GM18861 (cell line): ENCODE results near the gene RPTOR.

Experiments used
- ATAC-seq: cut with Tn5 transposase; IDR thresholded peaks from one replicate; pipeline ENCODE4 v1.9.1; 2021; ENCODE audit not compliant: unreplicated experiment

RPTOR gene

DNA sequence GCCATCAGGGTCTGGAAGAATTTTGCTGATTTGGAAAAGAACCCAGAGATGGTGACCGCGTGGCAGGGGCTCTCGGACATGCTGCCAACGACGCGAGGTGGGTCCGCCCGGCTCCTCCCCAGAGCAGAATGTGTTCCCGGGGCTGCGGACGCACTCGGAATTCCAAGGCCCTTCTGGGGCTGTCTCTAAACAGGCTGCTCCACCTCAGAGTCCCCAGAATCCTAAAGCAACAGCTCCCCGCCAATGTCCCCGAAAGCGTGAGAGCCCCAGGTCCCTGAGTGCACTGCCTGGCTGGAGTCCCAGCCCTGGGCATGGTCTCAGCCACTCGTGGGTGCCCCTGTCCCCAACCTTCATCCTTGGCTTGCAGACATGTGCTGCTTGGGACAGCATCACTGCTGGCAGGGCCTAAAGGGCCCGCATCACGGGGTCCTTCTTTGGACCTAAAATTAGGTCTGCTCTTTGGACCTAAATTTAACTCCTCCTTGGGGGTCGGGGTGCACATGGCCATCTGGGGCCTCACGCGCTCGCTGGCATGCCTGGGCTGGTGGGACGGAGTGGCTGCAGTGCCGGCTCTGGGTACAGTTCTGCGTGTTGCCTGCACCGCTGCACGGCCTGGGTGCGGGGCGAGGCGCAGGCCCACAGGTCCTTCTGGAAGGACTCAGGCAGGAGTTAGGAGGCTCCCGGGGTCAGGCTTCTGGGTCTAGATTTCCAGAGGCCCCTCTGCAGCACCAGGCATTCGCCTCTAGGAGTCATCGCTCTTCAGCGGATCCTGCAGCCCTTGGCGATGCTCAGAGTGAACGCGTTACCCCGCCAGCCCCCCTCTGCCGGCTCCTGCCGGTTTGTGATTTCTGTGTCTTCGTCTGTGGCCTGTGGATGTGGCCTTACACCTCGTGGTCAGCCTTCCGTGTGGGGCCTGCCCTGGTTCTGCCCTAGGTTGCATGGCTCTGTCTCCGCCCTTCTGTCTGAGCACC is 405.1 kb downstream of the RPTOR start:
- ATAC-seq: no peak

DNA sequence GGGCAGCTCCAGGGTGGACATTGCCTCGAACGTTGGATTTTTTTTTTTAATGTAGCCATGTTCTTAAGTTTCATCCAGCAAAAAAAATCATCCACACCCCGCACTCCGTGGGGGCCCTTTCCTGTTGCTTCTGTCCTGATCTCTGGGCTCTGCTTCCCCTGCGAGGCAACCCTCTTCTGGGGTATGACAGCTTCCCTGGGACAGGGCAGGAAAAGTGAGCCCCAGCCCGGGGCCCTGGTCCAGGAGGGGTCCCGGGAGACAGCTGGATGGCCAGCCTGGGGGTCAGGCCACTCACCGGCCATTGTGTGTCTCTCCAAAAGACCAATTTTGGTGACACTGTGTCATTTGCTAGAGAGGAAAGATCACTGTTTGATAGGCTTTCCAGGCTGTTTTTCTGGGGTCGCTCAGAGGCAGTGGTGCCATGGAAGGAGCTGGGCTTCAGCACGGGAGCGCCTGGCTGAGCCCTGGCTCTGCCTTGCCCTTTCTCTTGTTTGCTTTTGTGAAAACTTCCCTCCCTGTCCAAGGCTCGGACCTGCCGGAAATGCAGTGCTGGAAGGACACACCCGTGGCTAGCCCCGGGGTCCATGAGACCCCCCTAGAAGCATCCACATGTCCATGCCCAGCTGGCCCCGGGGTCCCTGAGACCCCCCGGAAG is 406.0 kb downstream of the RPTOR start:
- no peak for ATAC-seq

DNA sequence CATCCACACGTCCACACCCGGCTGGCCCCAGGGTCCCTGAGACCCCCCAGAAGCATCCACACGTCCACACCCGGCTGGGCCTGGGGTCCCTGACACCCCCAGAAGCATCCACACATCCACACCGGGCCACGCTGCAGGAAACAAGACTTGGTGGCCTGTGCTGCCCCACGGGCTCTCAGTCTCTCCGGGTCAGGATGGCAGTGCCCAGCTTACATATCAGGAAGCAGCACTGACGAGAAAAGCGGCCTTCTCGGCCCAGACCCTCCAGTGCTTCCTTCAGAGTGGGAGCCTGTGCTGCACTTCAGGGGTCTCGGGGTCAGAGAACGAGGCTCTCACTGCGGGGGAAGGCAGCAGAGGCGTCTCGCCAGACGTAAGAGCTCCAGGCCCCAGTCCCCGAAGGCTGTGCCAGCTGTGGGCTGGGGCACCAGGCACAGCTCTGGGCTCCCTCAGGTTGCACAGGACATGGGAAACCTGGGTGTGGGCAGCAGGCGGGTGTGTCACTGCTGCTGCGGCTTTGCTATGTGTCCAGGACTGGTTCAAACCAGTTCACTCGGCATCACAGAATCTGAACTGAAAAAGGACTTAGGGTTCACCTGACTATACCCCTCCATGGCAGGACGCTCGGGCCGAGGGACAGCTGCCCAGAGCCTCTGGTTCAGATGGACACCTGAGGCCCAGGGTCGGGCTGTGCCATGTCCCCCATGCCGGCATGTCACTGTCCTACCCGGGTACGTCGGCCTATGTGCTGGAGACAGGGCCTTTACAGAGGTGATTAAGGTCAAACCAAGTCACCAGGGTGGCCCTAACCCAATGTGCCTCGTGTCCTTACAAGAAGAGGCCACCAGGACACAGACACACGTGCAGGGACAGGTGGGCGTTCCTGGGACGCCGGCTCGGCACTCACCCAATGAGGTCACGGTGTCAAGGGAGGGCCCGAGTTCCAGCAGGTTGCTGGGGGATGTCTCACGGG is 406.8 kb downstream of the RPTOR start:
- ATAC-seq: no peak

DNA sequence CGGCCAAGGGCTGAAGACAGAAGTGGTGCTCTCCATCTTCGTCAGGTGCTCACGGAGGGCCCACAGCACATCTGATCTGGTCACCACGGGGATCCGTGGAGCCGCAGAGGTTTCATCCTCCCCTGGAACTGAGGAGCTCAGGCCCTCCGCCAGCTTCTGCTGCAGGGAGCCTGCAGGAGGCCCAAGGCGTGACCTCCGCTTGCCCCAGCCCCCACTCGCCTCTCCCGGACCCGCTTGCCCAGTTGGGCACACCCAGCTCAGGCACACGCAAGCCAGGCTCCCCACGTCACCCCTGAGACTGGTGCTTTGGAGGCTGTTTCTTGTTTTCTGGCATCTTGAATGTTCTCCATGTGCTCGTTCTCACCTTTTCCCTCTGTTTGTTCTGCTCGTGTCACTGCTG is 407.7 kb downstream of the RPTOR start:
- no peak for ATAC-seq

DNA sequence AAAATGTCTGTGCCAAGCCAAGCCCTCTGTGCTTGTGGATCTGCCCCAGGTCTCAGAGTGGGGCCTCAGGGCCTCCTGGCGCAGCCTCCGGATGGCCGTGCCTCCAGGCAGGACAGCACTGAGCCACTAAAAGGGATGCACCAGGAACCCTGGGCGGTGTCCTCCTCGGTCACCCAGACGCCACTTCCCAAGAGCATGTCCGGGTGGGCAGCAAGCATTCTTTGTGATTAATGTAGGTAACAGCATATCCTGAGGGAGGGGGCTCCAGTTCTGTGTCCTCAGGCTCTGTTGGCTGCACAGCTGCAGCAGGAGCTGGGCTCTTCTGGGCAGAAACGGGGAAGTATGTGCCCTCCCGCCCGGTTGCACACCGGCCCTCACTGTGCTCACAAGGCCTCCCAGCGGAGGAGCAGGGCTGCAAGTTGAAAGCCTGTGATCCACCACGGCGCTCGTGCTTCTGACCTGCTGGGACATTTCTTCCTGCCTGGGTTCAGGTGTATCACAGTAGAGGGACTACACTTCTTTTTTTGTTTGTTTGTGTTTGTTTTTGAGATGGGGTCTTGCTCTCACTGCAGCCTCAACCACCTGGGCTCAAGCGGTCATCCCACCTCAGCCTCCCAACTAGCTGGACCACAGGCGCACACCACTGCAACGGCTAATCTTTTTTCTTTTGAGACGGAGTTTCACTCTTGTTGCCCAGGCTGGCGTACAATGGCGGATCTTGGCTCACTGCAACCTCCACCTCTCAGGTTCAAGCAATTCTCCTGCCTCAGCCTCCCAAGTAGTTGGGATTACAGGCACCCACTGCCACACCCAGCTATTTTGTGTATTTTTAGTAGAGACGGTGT is 409.1 kb downstream of the RPTOR start:
- ATAC-seq: no peak

DNA sequence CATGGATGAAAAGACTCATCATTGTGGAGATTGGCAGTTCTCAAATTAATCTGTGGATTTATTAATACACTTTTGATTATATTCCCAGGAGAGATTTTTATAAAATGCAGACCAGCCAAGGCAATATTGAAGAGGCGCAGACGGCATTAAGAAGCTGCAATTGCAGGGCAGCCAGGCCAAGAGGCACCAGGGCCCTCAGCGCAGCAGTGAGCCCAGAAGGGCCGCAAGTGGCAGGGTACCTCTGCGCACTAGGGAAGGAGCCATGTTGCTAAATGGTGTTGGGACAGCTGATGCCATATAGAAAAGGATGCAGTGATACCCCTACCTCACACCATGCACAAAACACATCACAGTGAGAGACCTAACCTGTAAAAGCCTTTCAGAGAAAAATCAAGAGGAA is 410.4 kb downstream of the RPTOR start:
- no peak for ATAC-seq

DNA sequence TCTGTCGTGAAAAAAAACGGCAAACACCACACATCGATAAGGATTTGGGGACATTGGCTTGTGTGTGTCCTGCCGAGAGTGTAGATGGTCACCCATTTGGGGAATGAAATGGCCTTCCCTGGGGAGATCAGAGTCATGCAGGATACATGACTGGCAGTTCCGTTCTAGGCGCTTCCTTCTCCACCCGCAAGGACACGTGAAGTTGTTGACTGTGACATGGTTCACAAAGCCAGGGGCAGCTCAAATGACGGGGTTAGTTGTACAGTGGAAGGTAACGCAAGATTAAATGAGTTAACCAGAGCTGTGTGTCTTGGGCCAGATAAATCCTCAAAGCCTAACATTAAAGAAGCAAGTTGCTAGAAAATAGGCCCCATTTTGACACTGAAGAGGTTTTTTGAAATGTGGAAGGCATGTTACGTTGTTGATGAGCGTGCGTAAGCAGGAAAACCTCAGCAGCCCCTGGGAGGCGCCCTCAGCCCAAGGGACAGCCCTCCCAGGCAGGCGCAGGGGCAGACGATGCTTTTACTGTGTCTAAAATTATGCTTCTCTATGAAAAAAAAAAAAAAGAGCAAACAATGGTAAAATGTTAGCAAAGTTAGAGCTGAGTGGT is 411.1 kb downstream of the RPTOR start:
- ATAC-seq: no peak

DNA sequence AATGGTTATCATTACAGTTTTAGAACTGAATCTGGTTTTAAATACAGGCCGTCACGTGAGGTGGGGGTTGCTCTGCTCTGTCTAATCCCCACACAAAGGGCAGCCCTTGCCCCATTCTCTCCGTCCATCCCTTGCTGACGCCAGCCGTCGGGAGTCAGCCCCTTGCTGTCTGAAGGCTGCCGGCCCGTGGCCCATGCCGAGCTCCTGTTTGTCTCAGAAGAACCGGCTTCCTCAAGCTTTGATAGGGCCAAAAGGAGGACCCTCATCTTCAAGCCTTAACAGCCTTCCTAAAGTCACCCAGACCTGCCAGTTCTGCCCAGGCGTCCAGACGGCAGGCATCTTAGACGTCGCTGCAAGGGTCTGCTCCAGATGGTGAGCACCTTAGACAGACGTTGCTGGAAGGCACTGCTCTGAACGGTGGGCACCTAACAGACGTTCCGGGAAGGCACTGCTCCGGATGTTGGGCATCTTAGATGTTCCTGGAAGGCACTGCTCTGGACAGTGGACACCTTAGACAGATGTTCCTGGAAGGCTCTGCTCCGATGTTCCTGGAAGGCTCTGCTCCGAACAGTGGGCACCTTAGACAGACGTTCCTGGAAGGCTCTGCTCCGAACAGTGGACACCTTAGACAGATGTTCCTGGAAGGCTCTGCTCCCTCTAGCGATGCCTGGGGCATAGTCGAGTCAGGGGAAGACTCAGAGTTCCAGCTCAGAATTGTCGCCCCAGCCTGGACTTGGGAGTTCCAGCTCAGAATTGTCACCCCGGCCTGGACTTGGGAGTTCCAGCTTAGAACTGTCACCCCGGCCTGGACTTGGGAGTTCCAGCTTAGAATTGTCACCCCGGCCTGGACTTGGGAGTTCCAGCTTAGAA is 411.9 kb downstream of the RPTOR start:
- no peak for ATAC-seq

DNA sequence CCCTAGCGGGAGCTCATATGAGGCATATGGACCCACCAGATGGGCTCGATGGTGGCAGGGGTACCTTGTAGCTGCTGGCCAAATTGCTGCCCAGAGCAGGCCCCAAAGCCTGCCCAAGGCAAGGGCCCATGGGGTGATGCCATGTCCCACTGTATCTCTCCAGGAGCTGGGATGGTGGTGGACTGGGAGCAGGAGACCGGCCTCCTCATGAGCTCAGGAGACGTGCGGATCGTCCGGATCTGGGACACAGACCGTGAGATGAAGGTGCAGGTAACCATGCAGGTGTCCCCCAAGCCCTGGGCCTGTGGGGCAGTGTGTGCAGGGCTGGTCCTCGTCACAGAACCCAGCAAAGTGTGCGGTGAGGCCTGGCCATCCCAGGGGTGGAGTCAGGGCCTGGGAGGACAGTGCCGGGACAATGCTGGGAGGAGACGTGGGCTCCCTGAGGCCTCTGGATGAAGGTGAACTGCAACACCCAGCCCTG is 412.9 kb downstream of the RPTOR start:
- no peak for ATAC-seq

DNA sequence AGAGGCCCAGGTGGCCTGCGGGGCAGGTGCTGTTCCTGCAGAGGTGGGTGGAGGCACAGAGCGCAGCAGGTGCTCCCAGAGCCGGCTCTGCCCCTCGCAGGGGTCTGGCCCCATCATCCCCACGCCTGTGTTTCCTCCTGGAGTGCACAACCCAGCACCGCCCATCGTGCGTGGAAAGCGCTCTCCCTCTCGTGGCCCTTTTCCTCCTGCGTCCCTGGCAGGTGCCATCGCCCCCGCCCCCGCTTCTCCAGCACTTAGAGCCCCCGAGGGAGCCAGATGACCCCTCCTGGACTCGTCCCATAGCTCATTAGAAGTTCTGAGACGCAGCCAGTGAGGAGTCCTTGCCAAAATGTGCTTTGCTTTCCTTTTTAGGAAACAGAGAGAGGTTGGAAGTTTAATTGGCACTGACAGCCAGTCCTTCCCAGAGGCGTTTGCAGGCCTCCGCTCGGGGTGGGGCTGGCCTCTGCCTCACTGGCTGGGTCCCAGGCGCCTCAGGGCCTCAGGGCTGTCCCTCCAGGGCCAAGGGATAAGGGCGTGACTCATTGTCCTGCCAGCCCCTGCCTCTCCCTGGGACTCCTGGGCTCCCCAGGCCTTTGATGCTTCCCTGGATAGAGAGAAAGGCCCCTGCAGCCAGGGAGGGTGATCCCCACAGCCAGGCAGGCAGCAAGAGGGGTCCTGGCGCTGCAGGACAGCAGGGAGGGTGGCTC is 414.8 kb downstream of the RPTOR start:
- ATAC-seq: no peak

DNA sequence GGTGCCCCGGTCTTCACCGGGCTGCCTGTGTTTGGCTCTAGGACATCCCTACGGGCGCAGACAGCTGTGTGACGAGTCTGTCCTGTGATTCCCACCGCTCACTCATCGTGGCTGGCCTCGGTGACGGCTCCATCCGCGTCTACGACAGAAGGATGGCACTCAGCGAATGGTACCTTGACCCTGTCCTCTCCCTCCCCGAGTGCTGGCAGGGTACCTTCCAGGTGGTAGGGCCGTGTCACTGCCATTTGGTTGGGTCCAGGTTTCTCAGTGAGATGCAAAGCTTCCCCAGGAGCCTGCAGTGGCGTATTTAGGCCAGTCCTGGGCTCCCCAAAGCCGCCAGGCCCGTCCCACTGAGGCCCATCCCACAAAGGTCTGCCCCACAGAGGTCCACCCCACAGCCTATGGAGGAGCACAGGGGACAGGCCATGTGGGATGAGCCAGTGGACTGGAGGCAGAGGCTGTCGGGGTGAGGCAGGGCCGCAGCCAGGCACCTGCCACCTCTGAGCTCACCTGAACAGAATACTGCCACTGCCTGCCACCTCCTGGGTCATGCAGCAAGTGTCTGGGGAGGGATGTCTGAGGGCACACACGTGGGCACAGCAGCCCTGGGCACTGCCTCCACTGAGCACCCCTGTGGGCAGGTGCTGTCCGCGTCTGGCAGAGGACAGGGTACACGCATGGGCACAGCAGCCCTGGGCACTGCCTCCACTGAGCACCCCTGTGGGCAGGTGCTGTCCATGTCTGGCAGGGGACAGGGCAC is 415.6 kb downstream of the RPTOR start:
- ATAC-seq: no peak

DNA sequence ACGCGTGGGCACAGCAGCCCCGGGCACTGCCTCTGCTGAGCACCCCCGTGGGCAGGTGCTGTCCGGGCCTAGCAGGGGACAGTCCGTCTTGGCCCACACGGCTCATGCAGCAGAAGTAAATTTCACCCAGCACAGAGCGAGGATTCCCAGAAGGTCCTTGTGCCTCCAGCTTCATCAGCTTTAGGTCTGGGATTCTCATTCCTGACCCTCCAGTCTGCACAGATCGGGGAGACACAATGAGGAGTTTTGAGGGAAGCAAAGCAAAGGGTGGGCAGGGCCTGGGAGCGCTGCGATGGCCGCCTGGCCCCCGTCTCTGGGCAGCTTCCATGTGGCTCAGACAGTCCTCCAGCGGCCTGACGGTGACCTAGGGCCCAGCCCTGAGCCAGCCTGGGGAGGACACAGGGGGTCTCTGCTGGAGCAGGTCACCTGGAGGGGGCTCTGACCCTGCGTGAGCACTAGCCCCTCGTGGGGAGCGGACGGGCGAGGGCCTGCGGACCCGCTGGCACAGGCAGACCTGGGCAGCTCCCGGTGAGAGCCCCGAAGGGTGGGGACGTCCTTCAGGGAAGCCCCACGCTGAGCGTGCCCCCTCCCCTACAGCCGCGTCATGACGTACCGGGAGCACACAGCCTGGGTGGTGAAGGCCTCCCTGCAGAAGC is 416.3 kb downstream of the RPTOR start:
- ATAC-seq: no peak

DNA sequence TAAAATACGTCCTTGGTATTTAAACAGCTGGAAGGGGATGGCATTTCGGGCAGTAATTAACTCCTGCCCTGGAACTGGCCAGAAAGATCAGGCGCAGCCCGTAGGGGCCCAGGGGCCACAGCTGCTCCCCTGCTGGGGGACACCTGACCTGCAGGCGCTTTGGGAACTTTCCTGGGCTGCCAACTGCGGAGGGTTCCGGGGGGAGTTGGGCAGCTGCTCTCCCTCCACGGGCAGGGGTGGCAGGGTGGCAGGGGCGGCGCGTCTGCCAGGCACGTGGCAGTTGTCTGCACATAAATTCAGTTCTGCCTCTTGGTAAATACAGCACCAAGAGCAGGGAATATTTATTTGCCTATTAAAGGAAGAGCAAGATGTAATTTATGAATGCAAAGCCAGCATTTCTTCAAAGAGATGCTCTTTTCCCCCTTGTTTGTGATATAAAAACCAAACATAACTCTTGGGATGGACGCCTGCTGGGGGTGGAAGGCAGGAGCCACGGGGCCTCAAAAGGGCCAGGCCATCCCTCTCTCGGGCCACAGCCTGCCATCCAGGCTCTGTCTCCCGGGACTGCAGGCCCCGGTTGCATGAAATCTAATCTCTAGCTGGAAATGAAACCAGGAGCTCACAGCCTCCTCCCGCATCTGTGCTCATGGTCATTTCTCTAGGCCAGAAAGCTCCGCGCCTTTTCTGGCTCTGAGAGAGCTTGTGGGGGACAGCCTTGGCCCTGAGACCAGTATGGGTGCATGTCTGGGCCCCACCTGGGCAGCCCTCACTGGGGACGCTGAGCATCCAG is 417.1 kb downstream of the RPTOR start:
- ATAC-seq: no peak

DNA sequence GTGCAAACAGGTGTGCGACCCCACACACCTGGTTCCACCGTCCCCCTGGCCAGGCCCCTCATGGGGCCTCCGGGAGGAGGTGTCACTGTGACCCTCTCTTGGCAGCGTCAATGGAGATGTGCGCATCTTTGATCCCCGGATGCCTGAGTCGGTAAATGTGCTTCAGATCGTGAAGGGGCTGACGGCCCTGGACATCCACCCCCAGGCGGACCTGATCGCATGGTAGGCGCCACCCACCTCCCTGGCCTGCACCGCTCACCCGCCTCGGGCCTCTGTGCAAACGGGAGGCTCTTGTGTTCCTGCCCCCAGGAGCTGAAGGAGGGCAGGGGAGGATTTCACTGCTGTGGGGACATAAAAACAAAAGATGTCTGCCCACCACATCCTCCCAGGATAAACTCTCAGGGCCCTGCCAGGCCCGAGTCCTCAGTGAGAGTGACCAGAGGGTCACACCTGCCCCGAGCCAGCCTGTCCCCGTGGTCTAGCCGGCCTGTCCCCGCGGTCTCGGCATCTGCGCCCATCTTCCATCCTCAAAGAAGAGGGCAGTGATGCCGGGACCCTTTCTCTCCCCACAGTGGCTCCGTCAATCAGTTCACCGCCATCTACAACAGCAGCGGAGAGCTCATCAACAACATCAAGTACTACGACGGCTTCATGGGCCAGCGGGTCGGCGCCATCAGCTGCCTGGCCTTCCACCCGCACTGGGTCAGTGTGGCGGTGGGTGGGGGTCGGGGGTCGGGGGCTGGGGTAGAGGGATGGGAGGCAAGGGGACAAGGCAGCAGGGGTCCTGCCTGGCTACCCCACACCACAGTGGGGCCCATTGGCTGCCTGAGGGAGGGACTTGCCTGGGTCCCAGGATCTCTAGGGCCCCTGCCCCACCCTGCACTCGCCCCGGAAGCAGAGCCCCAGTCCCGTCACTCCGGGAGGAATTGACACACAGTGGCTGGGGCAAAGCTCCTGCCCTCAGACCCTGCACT is 418.0 kb downstream of the RPTOR start:
- ATAC-seq: no peak
